ENCODE results near the gene EFCAB8. TPM values are rescaled to one million over a fixed set of nuclear protein-coding genes. Genes with fewer than 3 reads are reported as not detected.

Gene EFCAB8
- polyA plus RNA-seq, 1 experiment, result not detected

GRCh38 chr20:32965581-32966373, 107.1 kb downstream of the EFCAB8 start:
- ChIA-PET POLR2A (interaction anchor here (0.5 kb wide), 1 partner anchor 133 kb away, joined by 7 read pairs; no protein-coding TSS in a partner anchor), CTCF (interaction anchor here (0.7 kb wide), 1 partner anchor 187 kb away, joined by 3 read pairs; no protein-coding TSS in a partner anchor)
- Histone ChIP-seq H3K9me3 (ENCODE audit: control insufficient read depth, insufficient read depth, low read length) (no peaks in the 10 kb centered on the region), H3K27me3 (ENCODE audit: control insufficient read depth, insufficient read depth, low read length) (peaks cover 20% of the 10 kb centered on the region), H3K27ac (ENCODE audit: low read depth, low read length) (no peak overlapping the region), H3K4me3 (ENCODE audit: low read depth, low read length) (no peak overlapping the region)
- DNase-seq (ENCODE audit: low read depth, low spot score), result no peak
- no peak for TF ChIP-seq CTCF (IDR thresholded peaks at IDR 0.05; ENCODE audit: low read depth, low read length)

GRCh38 chr20:32966382-32966781, 107.7 kb downstream of the EFCAB8 start:
- H3K27me3 ChIP-seq (ENCODE audit: control insufficient read depth, insufficient read depth, low read length), result peaks cover 17% of the 10 kb centered on the region
- CTCF ChIA-PET, result interaction anchor here (0.7 kb wide), 1 partner anchor 188 kb away, joined by 3 read pairs; no protein-coding TSS in a partner anchor
- POLR2A ChIA-PET, result no interaction called here
- no peaks in the 10 kb centered on the region for H3K9me3 ChIP-seq (ENCODE audit: control insufficient read depth, insufficient read depth, low read length)
- no peak for DNase-seq (ENCODE audit: low read depth, low spot score)
- TF ChIP-seq CTCF (IDR thresholded peaks at IDR 0.05; ENCODE audit: low read depth, low read length), result no peak
- H3K4me3 ChIP-seq (ENCODE audit: low read depth, low read length), result no peak overlapping the region
- no peak overlapping the region for H3K27ac ChIP-seq (ENCODE audit: low read depth, low read length)

GRCh38 chr20:32966881-32967781, 108.4 kb downstream of the EFCAB8 start:
- Histone ChIP-seq H3K27me3 (ENCODE audit: control insufficient read depth, insufficient read depth, low read length) (peaks cover 17% of the 10 kb centered on the region), H3K9me3 (ENCODE audit: control insufficient read depth, insufficient read depth, low read length) (no peaks in the 10 kb centered on the region), H3K4me3 (ENCODE audit: low read depth, low read length) (no peak overlapping the region), H3K27ac (ENCODE audit: low read depth, low read length) (no peak overlapping the region)
- no peak for DNase-seq (ENCODE audit: low read depth, low spot score)
- ChIA-PET POLR2A (no interaction called here), CTCF (no interaction called here)
- TF ChIP-seq CTCF (IDR thresholded peaks at IDR 0.05; ENCODE audit: low read depth, low read length), result no peak

- ChIA-PET POLR2A (no interaction called here), CTCF (no interaction called here)
- no peak for TF ChIP-seq CTCF (IDR thresholded peaks at IDR 0.05; ENCODE audit: low read depth, low read length)
Observed at GRCh38 chr20:32967961-32968457, 109.3 kb downstream of the EFCAB8 start.

More at GRCh38 chr20:32967961-32968457, 109.3 kb downstream of the EFCAB8 start:
- no peak for DNase-seq (ENCODE audit: low read depth, low spot score)
- Histone ChIP-seq H3K9me3 (ENCODE audit: control insufficient read depth, insufficient read depth, low read length) (no peaks in the 10 kb centered on the region), H3K4me3 (ENCODE audit: low read depth, low read length) (no peak overlapping the region), H3K27ac (ENCODE audit: low read depth, low read length) (no peak overlapping the region), H3K27me3 (ENCODE audit: control insufficient read depth, insufficient read depth, low read length) (peaks cover 17% of the 10 kb centered on the region)

Data from AG04450 (cell line).